Activated T-helper 2 cell treated with anti-CD3 and anti-CD28 coated beads, Interferon-gamma antibody, Interleukin-2, Interleukin-4, amounts not matched to agents 10 μg/mL and 5 μg/mL and 100 μg/mL, durations not matched to agents 14 hours and 24 hours and 36 hours (primary cell): ENCODE data around the gene WBP2. TPM values are rescaled to one million over a fixed set of nuclear protein-coding genes. Genes with fewer than 3 reads are reported as not detected.
A peak's percentile ranks its signal among the peaks of the same experiment; 100 is the strongest.
"Not testable (repeated sequence)": the region's sequence is repeated elsewhere in the genome, so short reads cannot be mapped to it uniquely, and the experiment has no call there.

Experiments
- DNase-seq: peaks from one replicate; pipeline ENCODE4 v3.0.0; 2021; ENCODE audit warnings: low spot score
- H3K27ac Mint-ChIP-seq: one replicate; pipeline ENCODE4 v1.8.0; 2021; ENCODE audit warnings: mixed read lengths
- H3K27me3 Mint-ChIP-seq: one replicate; pipeline ENCODE4 v1.8.0; 2021; ENCODE audit warnings: low read depth, mixed read lengths
- H3K36me3 Mint-ChIP-seq: one replicate; pipeline ENCODE4 v1.8.0; 2021; ENCODE audit warnings: low read depth, mixed read lengths
- H3K4me1 Mint-ChIP-seq: one replicate; pipeline ENCODE4 v1.8.0; 2021; ENCODE audit warnings: low read depth, mixed read lengths
- H3K4me3 Mint-ChIP-seq: one replicate; pipeline ENCODE4 v1.8.0; 2021; ENCODE audit warnings: low read depth, mild to moderate bottlenecking, moderate library complexity, mixed read lengths
- H3K9me3 Mint-ChIP-seq: one replicate; pipeline ENCODE4 v1.8.0; 2021; ENCODE audit warnings: mixed read lengths
- intact Hi-C: fragments of 100-400 bp; cut with micrococcal nuclease; formaldehyde crosslinking; loops from one replicate; pipeline ENCODE4 v1.15.1; 2023
- total RNA-seq: library from RNA; stranded (reverse); gene quantifications from 2 replicates; pipeline ENCODE4 v1.2.3, GENCODE V29; 2022

WBP2 gene
- total RNA-seq, 1 donor from 2014 or later = 80.7 TPM

DNA sequence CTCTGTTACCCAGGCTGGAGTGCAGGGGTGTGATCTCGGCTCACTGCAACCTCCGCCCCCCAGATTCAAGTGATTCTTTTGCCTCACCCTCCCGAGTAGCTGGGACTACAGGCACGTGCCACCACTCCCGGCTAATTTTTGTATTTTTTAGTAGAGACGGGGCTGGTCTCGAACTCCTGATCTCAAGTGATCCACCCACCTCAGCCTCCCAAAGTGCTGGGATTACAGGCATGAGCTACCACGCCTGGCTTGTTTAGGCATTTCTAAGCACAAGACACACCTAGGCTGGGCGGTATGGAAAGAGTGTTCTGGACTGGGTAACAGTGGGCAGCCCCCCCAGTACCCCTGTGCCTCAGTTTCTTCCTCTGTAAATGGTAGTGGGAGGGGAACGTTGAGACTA lies 15.1 kb upstream of the WBP2 start:
- H3K4me1 Mint-ChIP-seq = peaks cover 19% of the 10 kb centered on the region
- H3K36me3 Mint-ChIP-seq, H3K4me3 Mint-ChIP-seq, DNase-seq, H3K27me3 Mint-ChIP-seq, H3K9me3 Mint-ChIP-seq, intact Hi-C loops: not testable (repeated sequence)
- peak overlapping the region; percentile 14 for H3K27ac Mint-ChIP-seq

DNA sequence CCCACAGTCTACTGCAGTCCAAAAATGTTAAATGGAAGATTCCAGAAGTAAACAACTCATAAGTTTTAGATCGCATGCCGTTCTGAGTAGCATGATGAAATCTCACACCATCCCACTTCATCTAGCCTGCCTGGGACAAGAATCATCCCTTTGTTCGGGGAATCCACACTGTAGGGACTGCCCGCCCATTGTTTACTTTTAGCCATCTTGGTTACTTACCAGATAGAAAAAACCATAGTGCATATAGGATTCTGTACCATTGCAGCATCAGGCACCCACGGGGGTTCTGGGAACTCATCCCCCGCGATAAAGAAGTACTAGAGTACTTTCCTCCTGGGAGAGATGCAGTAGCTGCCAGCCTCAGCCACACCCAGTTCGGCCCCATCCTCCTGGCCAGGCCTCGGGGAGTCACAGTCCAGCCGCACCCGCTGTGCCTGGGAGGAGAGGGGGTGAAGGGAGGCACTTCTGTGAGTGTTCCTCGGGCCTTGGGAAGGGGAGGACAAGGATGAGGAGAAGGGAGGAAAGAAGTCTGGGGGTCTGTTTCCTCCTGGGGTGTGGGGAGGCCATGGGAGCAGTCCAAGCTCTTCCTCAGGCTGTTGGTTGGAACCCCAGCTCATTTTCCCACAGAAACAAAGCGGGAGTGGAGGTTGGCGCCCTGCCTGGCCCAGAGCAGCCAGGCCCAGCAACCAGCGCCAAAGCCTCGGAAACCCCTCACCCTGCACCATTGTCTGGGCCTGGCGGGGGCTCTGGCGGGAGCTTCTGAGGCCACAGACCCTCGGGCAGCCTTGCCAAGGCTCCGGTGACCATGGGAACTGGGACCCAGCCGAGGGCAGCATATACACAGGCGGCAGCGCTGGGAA lies 14.4 kb upstream of the WBP2 start:
- no peak overlapping the region for H3K27ac Mint-ChIP-seq
- H3K9me3 Mint-ChIP-seq = no peaks in the 10 kb centered on the region
- H3K27me3 Mint-ChIP-seq = no peaks in the 10 kb centered on the region
- no peak for DNase-seq
- H3K4me1 Mint-ChIP-seq = peaks cover 26% of the 10 kb centered on the region
- no peaks in the 10 kb centered on the region for H3K36me3 Mint-ChIP-seq
- intact Hi-C loops = no loop called here
- no peak overlapping the region for H3K4me3 Mint-ChIP-seq

DNA sequence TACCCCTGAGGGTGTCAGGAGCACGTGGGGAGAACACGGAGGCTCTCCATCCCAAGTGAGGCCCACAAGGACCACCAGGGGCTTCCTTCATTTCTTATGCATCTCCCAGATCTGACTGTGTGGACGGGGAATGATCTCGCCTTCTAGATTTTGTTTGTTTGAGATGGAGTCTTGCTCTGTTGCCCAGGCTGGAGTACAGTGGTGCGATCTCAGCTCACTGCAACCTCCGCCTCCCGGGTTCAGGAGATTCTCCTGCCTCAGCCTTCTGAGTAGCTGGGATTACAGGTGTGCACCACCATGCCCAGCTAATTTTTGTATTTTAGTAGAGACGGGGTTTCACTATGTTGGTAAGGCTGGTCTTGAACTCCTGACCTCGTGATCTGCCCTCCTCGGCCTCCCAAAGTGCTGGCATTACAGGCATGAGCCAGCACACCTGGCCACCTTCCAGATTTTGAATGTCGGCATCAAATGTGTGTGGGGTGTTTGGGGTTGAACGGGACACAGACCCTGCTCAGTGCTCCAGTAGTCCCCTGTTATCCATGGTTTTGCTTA lies 13.7 kb upstream of the WBP2 start:
- H3K9me3 Mint-ChIP-seq, H3K27me3 Mint-ChIP-seq, H3K4me3 Mint-ChIP-seq, H3K36me3 Mint-ChIP-seq, intact Hi-C loops, DNase-seq, H3K27ac Mint-ChIP-seq: not testable (repeated sequence)
- H3K4me1 Mint-ChIP-seq = peaks cover 33% of the 10 kb centered on the region

- H3K27ac Mint-ChIP-seq = peak overlapping the region; percentile 52
- H3K27me3 Mint-ChIP-seq, H3K9me3 Mint-ChIP-seq, H3K4me3 Mint-ChIP-seq, intact Hi-C loops, DNase-seq, H3K36me3 Mint-ChIP-seq: not testable (repeated sequence)
- H3K4me1 Mint-ChIP-seq = peaks cover 22% of the 10 kb centered on the region
These were observed 10.5 kb upstream of the WBP2 start for GRCh38 chr17:75865404-75866188.

GRCh38 chr17:75864887-75865286 lies 9.8 kb upstream of the WBP2 start:
- DNase-seq = not testable (repeated sequence)

DNA sequence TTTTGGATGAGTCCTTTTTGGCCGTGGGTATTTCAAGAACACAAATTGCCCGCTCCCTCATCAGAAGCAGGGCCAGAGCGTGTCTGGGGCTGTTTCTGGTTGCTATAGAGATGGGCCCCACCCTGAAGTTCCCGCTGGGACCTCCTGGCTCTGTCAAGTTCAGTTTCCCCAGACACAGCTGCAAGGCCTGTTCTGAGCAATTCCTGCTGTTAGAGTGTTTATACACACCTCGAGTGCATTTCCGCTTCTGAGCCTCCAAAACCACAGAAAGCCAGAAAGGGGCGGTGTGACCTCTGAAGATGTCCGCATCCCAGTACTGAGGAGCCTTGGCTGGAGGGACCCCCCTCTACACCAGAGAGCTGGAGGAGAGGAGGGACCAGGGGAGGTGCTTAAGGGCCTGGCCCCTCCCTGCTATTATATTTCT lies 9.3 kb upstream of the WBP2 start:
- Mint-ChIP-seq H3K4me1 (peaks cover 22% of the 10 kb centered on the region), H3K9me3 (no peaks in the 10 kb centered on the region), H3K27ac (peak overlapping the region; percentile 82), H3K4me3 (no peak overlapping the region), H3K36me3 (no peaks in the 10 kb centered on the region), H3K27me3 (no peaks in the 10 kb centered on the region)
- intact Hi-C loops = loop anchor here (1.0 kb wide), 1 partner anchor 9 kb away; the partner anchor contains the start of gene WBP2
- peak; percentile 59 for DNase-seq

More at GRCh38 chr17:75864887-75865286, 9.8 kb upstream of the WBP2 start:
- peaks cover 22% of the 10 kb centered on the region for H3K4me1 Mint-ChIP-seq
- peak overlapping the region; percentile 37 for H3K4me3 Mint-ChIP-seq
- H3K27ac Mint-ChIP-seq = peak overlapping the region; percentile 82
- not testable (repeated sequence) for H3K9me3 Mint-ChIP-seq, H3K27me3 Mint-ChIP-seq, H3K36me3 Mint-ChIP-seq
- intact Hi-C loops = loop anchor here (1.0 kb wide), 1 partner anchor 10 kb away; the partner anchor contains the start of gene WBP2

DNA sequence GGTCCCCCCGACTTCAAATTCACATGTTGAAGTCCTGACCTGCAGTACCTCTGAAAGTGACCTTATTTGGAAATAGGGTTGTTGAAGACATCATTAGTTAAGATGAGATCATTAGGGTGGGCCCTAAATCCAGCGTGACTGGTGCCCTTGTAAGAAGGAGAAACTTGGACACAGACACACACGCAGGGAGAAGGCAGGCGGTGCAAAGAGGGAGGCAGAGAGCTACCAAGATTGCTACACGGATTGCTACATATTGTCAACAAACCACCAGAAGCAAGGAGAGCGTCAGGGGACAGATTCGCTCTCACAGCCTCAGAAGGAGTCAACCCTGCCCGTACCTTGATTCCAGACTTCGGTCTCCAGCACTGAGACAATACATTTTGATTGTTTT lies 6.8 kb upstream of the WBP2 start:
- Mint-ChIP-seq H3K36me3 (no peaks in the 10 kb centered on the region), H3K9me3 (no peaks in the 10 kb centered on the region), H3K27me3 (no peaks in the 10 kb centered on the region), H3K27ac (peak overlapping the region; percentile 51), H3K4me3 (no peak overlapping the region), H3K4me1 (peaks cover 29% of the 10 kb centered on the region)
- intact Hi-C loops = no loop called here
- no peak for DNase-seq

GRCh38 chr17:75859358-75859757 lies 4.2 kb upstream of the WBP2 start:
- Mint-ChIP-seq H3K27ac (peak overlapping the region; percentile 38), H3K4me1 (peaks cover 23% of the 10 kb centered on the region)
- H3K36me3 Mint-ChIP-seq, H3K4me3 Mint-ChIP-seq, DNase-seq, H3K9me3 Mint-ChIP-seq, H3K27me3 Mint-ChIP-seq: not testable (repeated sequence)
- intact Hi-C loops = loop anchor here (2.0 kb wide), 1 partner anchor 13 kb away; no protein-coding TSS in a partner anchor

- Mint-ChIP-seq H3K36me3 (peaks cover 6% of the 10 kb centered on the region), H3K27ac (peak overlapping the region; percentile 84), H3K27me3 (no peaks in the 10 kb centered on the region), H3K4me1 (peaks cover 26% of the 10 kb centered on the region), H3K4me3 (no peak overlapping the region), H3K9me3 (no peaks in the 10 kb centered on the region)
- intact Hi-C loops = no loop called here
- no peak for DNase-seq
These were observed 1.1 kb upstream of the WBP2 start for GRCh38 chr17:75856062-75856756.

DNA sequence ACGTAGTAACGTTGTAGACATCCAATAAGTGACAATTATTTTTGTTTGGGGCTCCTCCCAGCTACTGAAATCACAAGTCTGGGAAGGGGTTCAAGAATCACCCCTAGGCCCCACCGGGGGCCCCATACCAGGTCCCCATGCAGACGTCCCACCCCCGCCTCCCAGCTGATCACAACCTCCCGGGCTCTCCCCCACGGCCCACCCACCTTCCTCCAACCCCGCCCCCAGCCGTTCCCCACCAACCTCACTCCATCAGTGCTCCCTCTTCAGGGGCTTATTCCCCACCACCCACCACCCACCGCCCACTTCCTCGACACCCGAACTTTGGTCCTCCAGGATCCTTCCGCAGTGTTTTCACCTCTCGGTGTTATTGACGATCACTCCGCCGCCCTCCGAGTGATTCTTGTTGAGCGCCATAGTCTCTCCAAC lies 240 bp downstream of the WBP2 start:
- Mint-ChIP-seq H3K9me3 (no peaks in the 10 kb centered on the region), H3K27me3 (no peaks in the 10 kb centered on the region), H3K4me1 (peaks cover 26% of the 10 kb centered on the region), H3K36me3 (peaks cover 10% of the 10 kb centered on the region), H3K27ac (no peak overlapping the region), H3K4me3 (no peak overlapping the region)
- no peak for DNase-seq
- intact Hi-C loops = loop anchor here (1.0 to 2.0 kb wide), 6 partner anchors 9 to 76 kb away; partner anchors contain the start of genes MRPL38, UNC13D and UNK

- DNase-seq = no peak
- H3K4me1 Mint-ChIP-seq = peaks cover 26% of the 10 kb centered on the region
- H3K36me3 Mint-ChIP-seq = peaks cover 17% of the 10 kb centered on the region
- H3K27ac Mint-ChIP-seq = no peak overlapping the region
- H3K27me3 Mint-ChIP-seq = no peaks in the 10 kb centered on the region
- no peaks in the 10 kb centered on the region for H3K9me3 Mint-ChIP-seq
- no peak overlapping the region for H3K4me3 Mint-ChIP-seq
- intact Hi-C loops = loop anchor here (2.0 kb wide), 2 partner anchors 27 to 51 kb away; partner anchors contain the start of gene MRPL38
These were observed 910 bp downstream of the WBP2 start for GRCh38 chr17:75854101-75854748.

DNA sequence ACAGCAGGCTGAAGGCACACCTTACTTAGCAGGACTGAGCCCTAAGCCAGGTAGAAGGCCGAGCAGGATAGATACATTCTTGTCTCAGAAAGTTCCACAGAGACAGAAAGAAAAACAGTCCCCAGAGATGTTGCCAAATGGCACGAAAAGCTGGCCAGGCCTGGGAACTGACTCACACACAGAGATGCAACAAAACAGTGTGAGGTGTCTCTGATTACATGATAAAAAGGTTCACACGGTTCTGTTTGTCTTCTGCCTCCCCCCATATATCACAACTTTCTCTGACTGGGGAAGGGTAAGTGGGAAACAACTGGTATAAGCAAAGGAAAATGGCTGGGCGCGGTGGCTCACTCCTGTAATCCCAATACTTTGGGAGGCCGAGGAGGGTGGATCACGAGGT lies 1.7 kb downstream of the WBP2 start:
- intact Hi-C loops = no loop called here
- DNase-seq = no peak
- Mint-ChIP-seq H3K4me3 (peak overlapping the region; percentile 47), H3K4me1 (peaks cover 21% of the 10 kb centered on the region), H3K27me3 (no peaks in the 10 kb centered on the region), H3K36me3 (peaks cover 18% of the 10 kb centered on the region), H3K9me3 (no peaks in the 10 kb centered on the region), H3K27ac (no peak overlapping the region)
